Epithelial cell of proximal tubule (primary cell): ENCODE data around the gene ZSCAN32. TPM values are rescaled to one million over a fixed set of nuclear protein-coding genes. Genes with fewer than 3 reads are reported as not detected.
A peak's percentile ranks its signal among the peaks of the same experiment; 100 is the strongest.

Experiments used
- DNase-seq: peaks from one replicate; pipeline ENCODE4 v3.0.0-alpha.2; 2011; ENCODE audit warnings: low read depth
- H3K4me3 ChIP-seq: 2 replicates; pipeline ENCODE4 v1.5.1; 2011; ENCODE audit warnings: low read depth, mild to moderate bottlenecking, low read length
- CTCF ChIP-seq: conservative IDR thresholded peaks from 2 replicates; pipeline ENCODE4 v1.5.1; 2012; ENCODE audit warnings: low read depth, mild to moderate bottlenecking, low read length
- total RNA-seq: library from RNA; depleted of rRNA; stranded (reverse); fragments of >200 nt; gene quantifications from 2 replicates; pipeline ENCODE4 v1.2.3, GENCODE V29; 2015

The ZSCAN32 gene
- 10.8 and 11.2 TPM in 2 replicates for total RNA-seq

GRCh38 chr16:3400779-3401688 lies at the start of gene ZSCAN32, which contains the start of gene ZNF174:
TSS of gene ZSCAN32 (minus strand) at chr16:3401004. CDS start at chr16:3397557, 3,447 bp downstream.
TSS of gene ZNF174 (plus strand) at chr16:3401215. CDS start at chr16:3402005, 790 bp downstream.
- DNase-seq, result peak; percentile 90
- no peak for TF ChIP-seq CTCF
- peak within 1 kb of the TSS; percentile 99 for H3K4me3 ChIP-seq

- TF ChIP-seq CTCF, result no peak
- no peak for DNase-seq
- H3K4me3 ChIP-seq, result peak overlapping the region; percentile 62
Observed at GRCh38 chr16:3444032-3444388, 43.2 kb upstream of the ZSCAN32 start.

- DNase-seq, result peak; percentile 69
- H3K4me3 ChIP-seq, result peak within 1 kb of the TSS; percentile 62
- TF ChIP-seq CTCF, result no peak
Observed at GRCh38 chr16:3443108-3444031, 42.6 kb upstream of the ZSCAN32 start, which contains the start of the genes NAA60 and ZNF597. TSS of gene NAA60 (plus strand) at chr16:3443680. CDS start at chr16:3476228, 32,548 bp downstream. TSS of gene ZNF597 (minus strand) at chr16:3443504. CDS start at chr16:3443153, 351 bp downstream.

GRCh38 chr16:3439637-3440036 lies 38.8 kb upstream of the ZSCAN32 start:
- H3K4me3 ChIP-seq, result no peak overlapping the region
- DNase-seq, result no peak
- no peak for TF ChIP-seq CTCF

GRCh38 chr16:3434373-3434772 lies 33.6 kb upstream of the ZSCAN32 start:
- DNase-seq, result no peak
- no peak overlapping the region for H3K4me3 ChIP-seq
- TF ChIP-seq CTCF, result no peak

- DNase-seq, result no peak
- peak overlapping the region; percentile 9 for H3K4me3 ChIP-seq
- TF ChIP-seq CTCF, result no peak
Observed at GRCh38 chr16:3431779-3432219, 31.0 kb upstream of the ZSCAN32 start.
